ENCODE data around the gene SMIM5. TPM values are rescaled to one million over a fixed set of nuclear protein-coding genes. Genes with fewer than 3 reads are reported as not detected.

SMIM5 gene
- total RNA-seq, 1 experiment from 2014 or later, result 0.09 TPM

DNA sequence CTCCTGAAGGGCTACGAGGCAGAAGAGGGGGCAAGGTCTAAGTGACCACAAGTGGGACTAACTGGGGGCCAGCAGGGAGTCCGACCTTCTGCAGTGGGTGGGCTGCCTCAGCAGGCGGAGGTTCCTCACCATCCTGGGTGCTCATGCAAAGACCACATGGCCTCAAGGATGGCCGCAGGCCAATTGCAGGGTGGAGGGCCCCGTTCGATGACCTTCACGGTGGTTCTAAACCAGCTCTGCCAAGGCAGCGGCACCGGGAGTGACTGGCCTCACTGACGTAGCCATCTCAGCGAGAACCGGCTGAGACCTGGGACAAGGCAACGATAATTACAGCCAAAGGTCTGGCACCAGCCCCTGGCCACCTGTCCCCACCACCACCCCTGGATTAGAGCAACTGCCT, 5.7 kb downstream of the SMIM5 start:
- Mint-ChIP-seq H3K4me3 (ENCODE audit: unreplicated experiment) (no peak overlapping the region), H3K36me3 (ENCODE audit: insufficient read depth, unreplicated experiment) (peaks cover 3% of the 10 kb centered on the region), H3K27me3 (ENCODE audit: insufficient read depth, unreplicated experiment) (no peaks in the 10 kb centered on the region), H3K4me1 (ENCODE audit: insufficient read depth, unreplicated experiment) (peaks cover 3% of the 10 kb centered on the region), H3K9me3 (ENCODE audit: unreplicated experiment) (no peaks in the 10 kb centered on the region), H3K27ac (ENCODE audit: low read depth, unreplicated experiment) (no peak overlapping the region)
- intact Hi-C loops (cut with micrococcal nuclease), result loop anchor here (10.0 kb wide), 1 partner anchor 214 kb away; no protein-coding TSS in a partner anchor
- DNase-seq (ENCODE audit: unreplicated experiment), result no peak
- ChIA-PET POLR2A (no interaction called here), CTCF (interaction anchor here (0.5 to 0.6 kb wide), 2 partner anchors 104 to 248 kb away, joined by 3 to 5 read pairs; no protein-coding TSS in a partner anchor)
- no TSS peak for BruUV-seq (replicated peaks)
- TF ChIP-seq, protein P1, sequence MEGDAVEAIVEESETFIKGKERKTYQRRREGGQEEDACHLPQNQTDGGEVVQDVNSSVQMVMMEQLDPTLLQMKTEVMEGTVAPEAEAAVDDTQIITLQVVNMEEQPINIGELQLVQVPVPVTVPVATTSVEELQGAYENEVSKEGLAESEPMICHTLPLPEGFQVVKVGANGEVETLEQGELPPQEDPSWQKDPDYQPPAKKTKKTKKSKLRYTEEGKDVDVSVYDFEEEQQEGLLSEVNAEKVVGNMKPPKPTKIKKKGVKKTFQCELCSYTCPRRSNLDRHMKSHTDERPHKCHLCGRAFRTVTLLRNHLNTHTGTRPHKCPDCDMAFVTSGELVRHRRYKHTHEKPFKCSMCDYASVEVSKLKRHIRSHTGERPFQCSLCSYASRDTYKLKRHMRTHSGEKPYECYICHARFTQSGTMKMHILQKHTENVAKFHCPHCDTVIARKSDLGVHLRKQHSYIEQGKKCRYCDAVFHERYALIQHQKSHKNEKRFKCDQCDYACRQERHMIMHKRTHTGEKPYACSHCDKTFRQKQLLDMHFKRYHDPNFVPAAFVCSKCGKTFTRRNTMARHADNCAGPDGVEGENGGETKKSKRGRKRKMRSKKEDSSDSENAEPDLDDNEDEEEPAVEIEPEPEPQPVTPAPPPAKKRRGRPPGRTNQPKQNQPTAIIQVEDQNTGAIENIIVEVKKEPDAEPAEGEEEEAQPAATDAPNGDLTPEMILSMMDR (IDR thresholded peaks at IDR 0.05; ENCODE audit: unreplicated experiment), result no peak

DNA sequence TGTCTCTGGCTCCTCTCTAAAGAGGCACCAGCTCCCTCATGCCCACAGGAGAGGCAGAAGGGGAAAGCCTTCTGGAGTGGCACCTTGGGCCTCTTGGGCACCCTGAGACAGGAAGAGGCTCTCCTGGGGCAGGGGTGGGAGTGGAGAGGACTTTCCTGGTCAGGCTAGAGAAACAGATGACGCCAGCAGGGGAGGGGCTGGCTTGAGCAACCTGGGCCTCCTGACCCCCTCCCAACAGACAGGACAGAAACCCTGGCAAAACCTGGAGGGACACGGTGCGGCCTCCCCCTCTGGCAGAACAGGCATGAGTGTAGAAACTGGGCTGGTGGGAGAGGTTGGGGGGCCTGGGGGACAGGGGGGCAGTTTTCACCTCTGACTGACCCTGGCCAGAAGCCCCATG, 6.1 kb downstream of the SMIM5 start:
- H3K4me3 Mint-ChIP-seq (ENCODE audit: unreplicated experiment), result no peak overlapping the region
- no peaks in the 10 kb centered on the region for H3K36me3 Mint-ChIP-seq (ENCODE audit: insufficient read depth, unreplicated experiment)
- POLR2A ChIA-PET, result no interaction called here
- H3K27me3 Mint-ChIP-seq (ENCODE audit: insufficient read depth, unreplicated experiment), result no peaks in the 10 kb centered on the region
- CTCF ChIA-PET, result interaction anchor here (0.5 kb wide), 1 partner anchor 248 kb away, joined by 3 read pairs; no protein-coding TSS in a partner anchor
- TF ChIP-seq, protein P1 (IDR thresholded peaks at IDR 0.05; ENCODE audit: unreplicated experiment), result no peak
- H3K9me3 Mint-ChIP-seq (ENCODE audit: unreplicated experiment), result no peaks in the 10 kb centered on the region
- no peaks in the 10 kb centered on the region for H3K4me1 Mint-ChIP-seq (ENCODE audit: insufficient read depth, unreplicated experiment)
- intact Hi-C loops (cut with micrococcal nuclease), result loop anchor here (10.0 kb wide), 1 partner anchor 215 kb away; no protein-coding TSS in a partner anchor
- DNase-seq (ENCODE audit: unreplicated experiment), result no peak
- no TSS peak for BruUV-seq (replicated peaks)
- H3K27ac Mint-ChIP-seq (ENCODE audit: low read depth, unreplicated experiment), result no peak overlapping the region

DNA sequence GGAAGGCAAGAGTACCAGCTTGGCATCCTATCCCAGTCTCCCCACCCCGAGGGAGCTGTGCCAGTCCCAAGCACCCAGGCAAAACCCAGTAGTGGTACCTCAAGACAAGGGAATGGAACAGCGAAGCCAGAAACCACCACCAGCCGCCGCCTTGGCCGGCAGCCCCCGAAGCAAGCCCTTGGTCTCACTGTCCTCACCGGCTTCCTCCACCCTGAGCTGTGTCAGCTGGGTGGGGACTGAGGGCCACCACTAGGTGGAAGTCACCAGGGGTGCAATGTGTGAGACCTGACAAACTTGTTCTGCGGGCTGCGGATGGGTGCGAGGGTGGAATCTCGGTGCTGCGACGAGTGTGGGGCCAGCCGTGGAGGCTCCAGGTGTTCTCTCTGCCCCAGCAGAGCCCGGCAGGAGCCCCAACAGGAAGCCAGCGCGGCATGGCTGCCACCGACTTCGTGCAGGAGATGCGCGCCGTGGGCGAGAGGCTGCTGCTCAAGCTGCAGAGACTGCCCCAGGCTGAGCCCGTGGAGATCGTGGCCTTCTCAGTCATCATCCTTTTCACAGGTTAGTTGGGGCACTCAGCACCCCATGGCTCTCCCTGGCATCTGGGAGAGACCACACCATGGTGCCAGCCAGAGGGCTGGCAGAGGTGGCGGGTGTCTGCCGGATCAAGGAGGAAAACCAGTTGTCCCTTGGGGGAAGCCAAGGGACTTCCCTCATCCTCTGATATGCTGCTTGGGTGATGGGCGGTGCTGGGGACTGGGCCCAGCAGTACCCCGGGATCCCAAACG, 6.7 kb downstream of the SMIM5 start:
- no peaks in the 10 kb centered on the region for H3K9me3 Mint-ChIP-seq (ENCODE audit: unreplicated experiment)
- DNase-seq (ENCODE audit: unreplicated experiment), result no peak
- no TSS peak for BruUV-seq (replicated peaks)
- H3K4me1 Mint-ChIP-seq (ENCODE audit: insufficient read depth, unreplicated experiment), result no peaks in the 10 kb centered on the region
- no peak overlapping the region for H3K4me3 Mint-ChIP-seq (ENCODE audit: unreplicated experiment)
- no peaks in the 10 kb centered on the region for H3K36me3 Mint-ChIP-seq (ENCODE audit: insufficient read depth, unreplicated experiment)
- ChIA-PET CTCF (interaction anchor here (0.5 to 1.4 kb wide), 3 partner anchors 10 to 247 kb away, joined by 3 read pairs; no protein-coding TSS in a partner anchor), POLR2A (no interaction called here)
- no peak overlapping the region for H3K27ac Mint-ChIP-seq (ENCODE audit: low read depth, unreplicated experiment)
- H3K27me3 Mint-ChIP-seq (ENCODE audit: insufficient read depth, unreplicated experiment), result no peaks in the 10 kb centered on the region
- intact Hi-C loops (cut with micrococcal nuclease), result loop anchor here (10.0 kb wide), 1 partner anchor 215 kb away; no protein-coding TSS in a partner anchor
- TF ChIP-seq, protein P1 (IDR thresholded peaks at IDR 0.05; ENCODE audit: unreplicated experiment), result no peak

DNA sequence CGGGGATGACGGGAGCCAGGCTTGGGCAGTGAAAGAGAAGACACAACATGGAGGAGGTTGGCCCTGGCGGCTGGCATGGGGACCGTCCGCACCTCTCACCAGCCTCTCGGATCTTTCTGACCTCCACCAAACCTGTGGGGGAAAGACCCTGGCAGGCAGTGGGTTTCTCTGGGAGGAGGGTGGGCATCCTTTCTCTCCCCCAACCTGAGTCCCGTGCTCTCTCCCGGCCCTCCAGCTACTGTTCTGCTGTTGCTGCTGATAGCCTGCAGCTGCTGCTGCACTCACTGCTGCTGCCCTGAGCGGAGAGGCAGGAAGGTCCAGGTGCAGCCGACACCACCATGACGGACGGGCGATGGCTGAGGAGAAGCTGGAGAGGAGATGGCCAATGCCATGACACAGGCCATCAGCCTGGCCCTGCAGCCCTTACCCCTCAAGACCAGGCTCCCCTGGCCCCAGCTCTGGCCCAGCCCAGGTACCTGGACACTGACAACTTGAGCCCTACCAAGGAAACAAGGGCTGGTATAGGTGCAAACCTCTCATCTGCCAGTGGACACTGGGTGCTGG, 7.4 kb downstream of the SMIM5 start:
- no TSS peak for BruUV-seq (replicated peaks)
- no peak for DNase-seq (ENCODE audit: unreplicated experiment)
- Mint-ChIP-seq H3K4me3 (ENCODE audit: unreplicated experiment) (no peak overlapping the region), H3K27me3 (ENCODE audit: insufficient read depth, unreplicated experiment) (no peaks in the 10 kb centered on the region), H3K9me3 (ENCODE audit: unreplicated experiment) (no peaks in the 10 kb centered on the region), H3K4me1 (ENCODE audit: insufficient read depth, unreplicated experiment) (peaks cover under 1% of the 10 kb centered on the region), H3K36me3 (ENCODE audit: insufficient read depth, unreplicated experiment) (no peaks in the 10 kb centered on the region), H3K27ac (ENCODE audit: low read depth, unreplicated experiment) (no peak overlapping the region)
- TF ChIP-seq, protein P1 (IDR thresholded peaks at IDR 0.05; ENCODE audit: unreplicated experiment), result no peak
- intact Hi-C loops (cut with micrococcal nuclease), result no loop called here
- CTCF ChIA-PET, result interaction anchor here (1.0 to 2.8 kb wide), 4 partner anchors 7 to 27 kb away, joined by 3 to 17 read pairs (median 4); partner anchors contain the start of gene SMIM5
- POLR2A ChIA-PET, result no interaction called here

All from MCF 10A (cell line).